Measurements from ENCODE around the gene CPPED1.
"Not testable (repeated sequence)": the region's sequence is repeated elsewhere in the genome, so short reads cannot be mapped to it uniquely, and the experiment has no call there.

CPPED1 gene

DNA sequence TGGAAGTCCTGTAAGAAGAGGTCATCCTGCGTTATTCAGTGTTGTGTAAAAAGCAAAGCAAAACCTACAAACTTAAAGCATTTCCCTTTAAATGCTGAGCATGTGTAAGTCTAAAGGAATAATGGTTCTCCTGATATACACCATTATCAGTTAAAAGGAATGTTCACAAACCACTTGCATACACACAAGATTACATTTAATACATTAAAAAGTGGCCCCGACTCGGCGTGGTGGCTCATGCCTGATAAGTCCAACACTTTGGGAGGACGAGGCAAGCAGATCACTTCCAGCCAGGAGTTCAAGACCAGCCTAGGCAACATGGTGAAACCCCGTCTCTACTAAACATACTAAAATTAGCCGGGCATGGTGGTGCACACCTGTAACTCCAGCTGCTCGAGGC lies 30.5 kb downstream of the CPPED1 start:
- Mint-ChIP-seq H3K4me1 (ENCODE audit: low read depth in 2 of 2) (peaks cover 3 to 4% of the 10 kb centered on the region in 2 donors), H3K27ac (no peak overlapping the region), H3K27me3 (no peaks in the 10 kb centered on the region), H3K9me3 (no peaks in the 10 kb centered on the region), H3K36me3 (ENCODE audit: insufficient read depth) (peaks cover 3% of the 10 kb centered on the region), H3K4me3 (no peak overlapping the region)
- ATAC-seq (replicated peaks) (no peak), DNase-seq (no peak)

DNA sequence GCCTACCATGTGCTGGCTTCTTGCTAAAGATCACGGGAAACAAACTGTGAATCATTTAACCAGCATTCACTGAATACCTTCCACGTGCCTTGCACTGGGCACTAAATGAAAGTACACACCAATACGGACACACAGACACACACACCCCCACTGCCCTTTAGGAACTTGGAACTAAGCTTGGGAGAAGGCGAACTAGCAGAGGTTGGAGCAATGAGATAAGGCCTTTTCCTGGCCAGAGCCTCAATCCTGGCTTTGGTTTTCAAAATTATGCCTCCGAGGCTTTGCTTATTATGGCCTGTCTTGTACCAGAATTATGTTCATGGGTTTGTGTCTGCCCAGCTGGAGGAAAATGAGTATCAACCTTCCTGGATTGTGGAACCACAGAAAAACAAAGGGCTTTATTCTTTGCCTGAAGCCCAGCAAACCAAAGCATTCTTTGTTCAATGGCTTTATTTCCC lies 32.3 kb downstream of the CPPED1 start:
- H3K9me3 Mint-ChIP-seq = no peaks in the 10 kb centered on the region
- H3K4me1 Mint-ChIP-seq (ENCODE audit: low read depth in 2 of 2) = peaks cover 6 to 9% of the 10 kb centered on the region in 2 donors
- H3K27me3 Mint-ChIP-seq = no peaks in the 10 kb centered on the region
- H3K36me3 Mint-ChIP-seq (ENCODE audit: insufficient read depth) = no peaks in the 10 kb centered on the region
- H3K4me3 Mint-ChIP-seq = no peak overlapping the region
- no peak for DNase-seq
- no peak overlapping the region for H3K27ac Mint-ChIP-seq
- no peak for ATAC-seq (replicated peaks)

DNA sequence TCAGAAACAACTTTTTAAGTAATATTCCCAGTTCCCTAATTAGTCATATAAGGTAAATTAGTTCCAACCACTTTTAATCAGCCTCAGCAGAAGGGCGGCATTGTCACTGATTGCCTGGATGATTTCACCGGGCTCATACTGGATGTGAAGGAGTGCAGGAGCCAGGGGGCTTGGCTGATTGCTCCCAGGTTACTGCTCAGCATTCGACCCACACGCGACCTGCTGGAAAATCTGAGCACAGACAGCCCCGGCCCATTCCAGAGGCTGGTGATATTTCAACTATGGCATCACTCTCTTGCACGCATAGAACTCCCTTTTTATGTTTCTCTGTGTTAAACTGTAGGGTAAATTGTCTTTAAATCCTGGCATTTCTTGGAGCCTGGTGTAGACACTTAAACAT lies 34.2 kb downstream of the CPPED1 start:
- ATAC-seq (replicated peaks) = no peak
- no peak for DNase-seq
- no peaks in the 10 kb centered on the region for H3K9me3 Mint-ChIP-seq
- H3K4me3 Mint-ChIP-seq = no peak overlapping the region
- peaks cover 6 to 9% of the 10 kb centered on the region in 2 donors for H3K4me1 Mint-ChIP-seq (ENCODE audit: low read depth in 2 of 2)
- no peaks in the 10 kb centered on the region for H3K27me3 Mint-ChIP-seq
- H3K27ac Mint-ChIP-seq = no peak overlapping the region
- no peaks in the 10 kb centered on the region for H3K36me3 Mint-ChIP-seq (ENCODE audit: insufficient read depth)

DNA sequence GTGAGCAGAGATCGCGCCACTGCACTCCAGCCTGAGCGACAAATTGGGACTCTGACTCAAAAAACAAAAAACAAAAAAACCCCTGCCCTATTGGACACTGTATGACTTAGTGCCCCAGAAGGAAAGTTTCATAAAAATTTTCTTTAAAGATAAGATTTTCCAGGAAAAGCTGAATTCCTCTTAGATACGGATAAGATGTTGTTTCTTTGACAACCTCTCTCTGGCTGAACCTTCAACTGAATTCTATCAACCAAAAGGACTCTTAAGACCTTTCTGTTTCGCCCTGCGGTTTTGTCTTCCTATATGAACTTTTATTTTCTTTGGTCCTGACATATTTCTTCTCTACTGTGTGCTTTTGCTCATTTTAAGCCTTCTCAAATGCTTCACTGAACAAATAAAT lies 35.8 kb downstream of the CPPED1 start:
- ATAC-seq (replicated peaks) (peak; percentile 56), DNase-seq (no peak)
- no peaks in the 10 kb centered on the region for H3K9me3 Mint-ChIP-seq
- H3K36me3 Mint-ChIP-seq (ENCODE audit: insufficient read depth) = no peaks in the 10 kb centered on the region
- H3K27ac Mint-ChIP-seq = peak overlapping the region; percentile 9 to 46
- peak overlapping the region; percentile 16 to 33 for H3K4me3 Mint-ChIP-seq
- H3K27me3 Mint-ChIP-seq = no peaks in the 10 kb centered on the region
- H3K4me1 Mint-ChIP-seq (ENCODE audit: low read depth in 2 of 2) = peaks cover 6 to 9% of the 10 kb centered on the region in 2 donors

DNA sequence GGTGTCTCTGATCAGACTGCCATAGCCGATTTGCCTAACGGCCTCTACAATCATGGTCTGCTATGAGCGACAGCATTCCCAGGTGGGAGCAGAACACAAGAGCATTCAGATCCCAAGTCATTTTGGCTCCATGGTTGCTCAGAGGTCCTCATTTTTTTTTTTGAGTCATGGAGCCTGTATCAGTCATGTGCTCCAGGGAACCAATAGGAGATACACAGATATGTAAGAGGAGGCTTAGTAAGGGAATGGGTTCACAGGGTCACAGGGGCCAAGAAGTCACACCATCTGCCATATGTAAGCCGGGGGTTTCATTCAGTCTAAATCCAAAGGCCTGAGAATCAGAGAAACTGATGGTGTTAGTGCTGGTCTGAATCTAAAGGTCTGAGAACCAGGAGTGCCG lies 36.8 kb downstream of the CPPED1 start:
- Mint-ChIP-seq H3K36me3 (ENCODE audit: insufficient read depth) (no peaks in the 10 kb centered on the region), H3K4me3 (no peak overlapping the region), H3K9me3 (no peaks in the 10 kb centered on the region), H3K4me1 (ENCODE audit: low read depth in 2 of 2) (peaks cover 6 to 9% of the 10 kb centered on the region in 2 donors), H3K27ac (no peak overlapping the region), H3K27me3 (no peaks in the 10 kb centered on the region)
- no peak for DNase-seq
- no peak for ATAC-seq (replicated peaks)

DNA sequence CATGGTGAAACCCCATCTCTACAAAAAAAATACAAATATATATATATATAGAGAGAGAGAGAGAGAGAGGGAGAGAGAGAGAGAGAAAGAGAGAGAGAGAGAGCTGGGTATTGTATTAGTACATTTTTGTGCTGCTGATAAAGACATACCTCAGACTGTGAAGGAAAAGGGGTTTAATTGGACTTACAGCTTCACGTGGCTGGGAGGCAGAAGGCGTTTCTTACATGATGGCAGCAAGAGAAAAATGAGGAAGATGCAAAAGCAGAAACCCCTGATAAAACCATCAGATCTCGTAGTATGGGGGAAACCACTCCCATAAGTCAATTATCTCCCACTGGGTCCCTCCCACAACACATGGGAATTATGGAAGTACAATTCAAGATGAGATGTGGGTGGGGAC lies 37.5 kb downstream of the CPPED1 start:
- H3K9me3 Mint-ChIP-seq; H3K36me3 Mint-ChIP-seq (ENCODE audit: insufficient read depth); H3K4me1 Mint-ChIP-seq (ENCODE audit: low read depth in 2 of 2); ATAC-seq (replicated peaks); H3K27me3 Mint-ChIP-seq; H3K27ac Mint-ChIP-seq; DNase-seq; H3K4me3 Mint-ChIP-seq: not testable (repeated sequence)

DNA sequence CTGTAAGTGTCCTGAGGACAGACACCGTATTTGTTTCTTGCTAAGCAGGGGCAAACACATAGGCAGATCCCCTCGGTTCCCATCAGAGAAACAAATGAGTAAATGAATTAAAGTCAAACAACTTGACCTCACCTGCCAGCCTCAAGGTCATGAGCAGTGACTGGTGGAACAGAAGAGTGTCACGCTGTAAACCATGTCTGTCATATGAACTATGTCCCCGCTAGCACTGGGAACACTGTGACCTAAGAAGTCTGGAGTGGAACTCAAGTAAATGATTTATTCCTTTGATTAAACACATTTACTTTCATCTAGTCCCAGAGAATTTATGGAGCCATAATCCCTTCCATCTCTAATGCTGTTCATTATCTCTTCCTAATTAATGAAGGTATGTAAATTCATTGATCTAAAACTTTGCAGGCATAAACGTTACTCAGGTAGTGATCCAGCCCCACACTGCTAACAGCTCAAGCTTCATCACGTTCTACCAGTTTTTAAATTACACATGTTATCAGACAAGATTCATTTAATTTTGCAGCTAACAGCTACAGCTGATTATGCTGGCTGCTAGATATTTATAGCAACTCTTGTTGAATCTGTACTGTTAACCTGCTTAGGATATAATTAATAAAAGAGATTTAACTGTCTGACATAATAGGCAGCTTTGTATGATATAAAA lies 38.7 kb downstream of the CPPED1 start:
- no peaks in the 10 kb centered on the region for H3K9me3 Mint-ChIP-seq
- H3K4me1 Mint-ChIP-seq (ENCODE audit: low read depth in 2 of 2) = peaks cover 6 to 8% of the 10 kb centered on the region in 2 donors
- no peak overlapping the region for H3K27ac Mint-ChIP-seq
- ATAC-seq (replicated peaks) (no peak), DNase-seq (no peak)
- no peaks in the 10 kb centered on the region for H3K36me3 Mint-ChIP-seq (ENCODE audit: insufficient read depth)
- H3K27me3 Mint-ChIP-seq = no peaks in the 10 kb centered on the region
- no peak overlapping the region for H3K4me3 Mint-ChIP-seq

DNA sequence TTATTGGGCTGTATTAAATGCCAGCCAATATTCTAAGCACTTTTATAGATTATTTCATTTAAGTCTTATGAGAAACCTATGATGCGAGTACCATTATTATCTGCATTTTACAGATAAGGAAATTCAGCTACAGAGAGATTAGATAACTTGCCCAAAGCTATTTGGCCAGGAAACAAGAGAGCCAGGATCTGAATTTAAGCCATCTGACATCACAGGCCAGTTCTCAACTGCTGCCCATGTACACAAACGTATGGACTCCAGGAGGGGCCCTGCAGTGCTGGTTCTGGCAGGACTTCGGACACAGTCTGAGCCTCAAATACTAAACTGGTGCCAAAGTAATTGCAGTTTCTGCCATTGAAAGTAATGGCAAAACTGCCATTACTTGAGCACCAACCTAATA lies 40.2 kb downstream of the CPPED1 start:
- no peak overlapping the region for H3K4me3 Mint-ChIP-seq
- ATAC-seq (replicated peaks) (no peak), DNase-seq (no peak)

DNA sequence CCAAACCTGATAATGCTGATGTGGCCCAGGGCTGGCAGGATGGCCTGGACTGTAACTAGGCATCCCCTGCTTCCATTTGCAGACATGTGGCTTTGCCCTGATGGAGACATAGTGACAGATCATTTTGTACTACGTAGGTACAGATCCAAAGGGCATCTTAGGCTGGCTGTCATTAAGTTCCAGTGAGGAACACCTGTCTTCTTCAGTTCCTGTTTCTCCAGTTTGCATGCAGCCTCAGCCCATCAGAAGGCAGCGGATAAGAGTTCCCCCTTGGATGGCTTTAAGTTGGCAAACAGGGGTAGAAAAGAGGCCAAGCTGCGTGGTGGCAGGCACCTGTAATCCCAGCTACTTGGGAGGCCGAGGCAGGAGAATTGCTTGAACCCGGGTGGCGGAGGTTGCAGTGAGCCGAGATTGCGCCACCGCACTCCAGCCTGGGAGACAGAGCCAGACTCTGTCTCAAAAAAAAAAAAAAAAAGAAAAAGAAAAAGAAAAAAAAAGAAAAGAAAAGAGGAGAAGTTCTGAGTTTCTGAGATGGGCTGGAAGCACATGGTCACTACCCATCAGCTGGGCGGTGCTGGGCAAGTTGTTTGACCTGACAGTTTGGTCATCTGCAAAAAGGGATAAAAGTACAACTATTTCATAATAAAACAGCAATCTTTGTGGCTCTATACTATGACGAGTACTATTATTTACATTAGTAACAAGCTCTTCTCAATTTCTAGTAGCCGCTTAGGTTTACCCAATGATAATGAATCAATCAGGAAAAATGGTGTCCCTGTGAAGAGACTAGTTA lies 42.7 kb downstream of the CPPED1 start:
- no peak for DNase-seq
- H3K27ac Mint-ChIP-seq = no peak overlapping the region
- H3K4me3 Mint-ChIP-seq = no peak overlapping the region
- H3K4me1 Mint-ChIP-seq (ENCODE audit: low read depth in 2 of 2) = no peaks in the 10 kb centered on the region
- H3K36me3 Mint-ChIP-seq (ENCODE audit: insufficient read depth) = no peaks in the 10 kb centered on the region
- no peaks in the 10 kb centered on the region for H3K9me3 Mint-ChIP-seq
- no peak for ATAC-seq (replicated peaks)
- H3K27me3 Mint-ChIP-seq = no peaks in the 10 kb centered on the region

More for the DNA sequence above, 40.2 kb downstream of the CPPED1 start:
- Mint-ChIP-seq H3K4me1 (ENCODE audit: low read depth in 2 of 2) (peaks cover 6 to 8% of the 10 kb centered on the region in 2 donors), H3K27me3 (no peaks in the 10 kb centered on the region), H3K27ac (no peak overlapping the region), H3K9me3 (no peaks in the 10 kb centered on the region), H3K36me3 (ENCODE audit: insufficient read depth) (no peaks in the 10 kb centered on the region)

DNA sequence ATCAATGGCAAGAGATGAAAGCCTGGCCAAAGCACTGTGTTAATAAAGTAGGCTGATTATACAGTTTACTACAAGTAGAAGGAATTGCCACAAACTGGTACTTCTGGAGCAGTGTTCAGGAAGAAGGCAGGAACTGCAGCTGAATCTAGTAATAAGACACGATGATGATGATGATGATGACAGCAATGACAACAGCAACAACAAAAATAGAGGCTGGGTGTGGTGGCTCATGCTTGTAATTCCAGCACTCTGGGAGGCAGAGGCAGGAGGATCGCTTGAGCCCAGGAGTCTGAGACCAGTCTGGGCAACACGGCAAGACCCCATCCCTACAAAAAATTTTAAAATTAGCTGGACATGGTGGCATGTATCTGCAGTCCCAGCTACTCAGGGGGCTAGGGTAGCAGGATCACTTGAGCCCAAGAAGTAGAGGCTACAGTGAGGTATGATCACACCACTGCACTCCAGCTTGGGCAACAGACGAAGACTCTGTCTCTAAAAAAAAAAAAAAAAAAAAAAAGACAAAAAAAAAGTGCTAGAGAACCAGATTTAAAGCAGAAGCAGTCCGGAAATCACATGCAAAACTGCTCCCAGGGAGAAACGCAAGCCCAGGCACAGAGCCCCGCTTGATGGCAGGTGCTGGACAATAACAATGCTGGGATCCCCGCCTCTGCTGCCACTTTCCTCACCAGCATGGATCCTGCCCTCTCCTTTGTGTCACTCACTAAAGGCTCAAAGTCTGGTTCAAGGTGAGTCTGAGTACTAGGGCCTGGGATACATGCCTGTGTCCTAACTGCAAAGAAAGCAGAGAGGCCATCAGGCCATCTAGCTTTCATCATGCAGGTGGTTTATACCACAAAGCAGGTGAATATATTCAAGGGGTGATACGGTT lies 44.8 kb downstream of the CPPED1 start:
- no peak for DNase-seq
- no peak overlapping the region for H3K27ac Mint-ChIP-seq
- no peaks in the 10 kb centered on the region for H3K9me3 Mint-ChIP-seq
- no peaks in the 10 kb centered on the region for H3K4me1 Mint-ChIP-seq (ENCODE audit: low read depth in 2 of 2)
- no peak for ATAC-seq (replicated peaks)
- no peaks in the 10 kb centered on the region for H3K27me3 Mint-ChIP-seq
- no peaks in the 10 kb centered on the region for H3K36me3 Mint-ChIP-seq (ENCODE audit: insufficient read depth)
- no peak overlapping the region for H3K4me3 Mint-ChIP-seq

DNA sequence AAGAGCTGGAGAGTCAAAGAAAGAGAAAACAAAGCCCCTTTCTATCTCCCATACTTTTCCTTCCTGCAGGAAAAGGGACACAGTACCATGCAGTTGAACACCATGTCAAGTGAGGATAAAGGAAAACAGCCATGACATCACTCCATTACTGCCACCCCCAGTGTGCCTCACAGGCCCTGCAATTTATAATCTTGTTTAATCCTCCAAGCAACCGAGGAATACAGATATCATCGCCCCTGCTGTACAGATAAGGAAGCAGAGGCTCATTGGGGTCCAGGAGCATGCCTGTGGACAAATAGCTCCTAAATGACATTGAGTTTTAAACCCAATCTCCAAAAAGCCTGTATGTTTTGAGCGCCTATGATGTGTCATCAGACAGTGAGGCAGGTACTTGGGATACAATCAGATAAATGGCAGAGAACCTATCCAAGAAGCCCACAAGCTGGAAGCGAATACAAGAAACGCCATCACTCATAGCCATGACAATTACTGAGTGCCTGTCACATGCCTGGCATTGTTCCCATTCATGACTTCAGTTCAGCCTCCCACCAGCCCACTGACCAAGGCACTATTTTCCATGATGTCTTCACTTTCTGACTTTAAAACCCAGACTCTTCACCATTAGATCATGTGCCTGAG lies 45.5 kb downstream of the CPPED1 start:
- ATAC-seq (replicated peaks) = no peak
- no peak for DNase-seq
- Mint-ChIP-seq H3K27me3 (no peaks in the 10 kb centered on the region), H3K9me3 (no peaks in the 10 kb centered on the region), H3K27ac (no peak overlapping the region), H3K36me3 (ENCODE audit: insufficient read depth) (no peaks in the 10 kb centered on the region), H3K4me3 (no peak overlapping the region), H3K4me1 (ENCODE audit: low read depth in 2 of 2) (peaks cover 1 to 7% of the 10 kb centered on the region in 2 donors)

DNA sequence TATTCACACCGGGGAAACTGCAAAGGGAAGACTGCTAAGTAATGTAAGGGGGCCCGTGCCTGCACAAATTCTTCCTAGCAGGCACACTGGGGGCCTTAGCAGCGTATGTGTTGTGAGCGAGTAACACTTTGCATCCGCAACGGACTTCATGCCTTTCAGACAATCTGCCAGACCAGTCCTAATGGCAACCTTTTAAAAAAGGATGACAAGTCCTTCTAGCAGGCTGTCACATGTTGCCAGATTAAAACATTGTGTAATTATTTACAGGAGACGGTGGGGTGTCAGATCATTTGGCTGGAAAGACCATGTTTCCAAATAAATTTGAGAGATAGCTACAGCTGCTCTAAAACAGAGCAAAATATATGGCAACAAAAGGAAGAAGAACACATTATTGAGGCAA lies 46.1 kb downstream of the CPPED1 start:
- peaks cover 4 to 8% of the 10 kb centered on the region in 2 donors for H3K4me1 Mint-ChIP-seq (ENCODE audit: low read depth in 2 of 2)
- no peaks in the 10 kb centered on the region for H3K36me3 Mint-ChIP-seq (ENCODE audit: insufficient read depth)
- H3K9me3 Mint-ChIP-seq = no peaks in the 10 kb centered on the region
- ATAC-seq (replicated peaks) = no peak
- H3K27me3 Mint-ChIP-seq = no peaks in the 10 kb centered on the region
- no peak for DNase-seq
- H3K27ac Mint-ChIP-seq = no peak overlapping the region
- no peak overlapping the region for H3K4me3 Mint-ChIP-seq

Measured in effector memory CD8-positive, alpha-beta T cell (primary cell).